Uterus (tissue), 2 donors: ENCODE results near the gene SMARCA4.

Source experiments
- CTCF ChIP-seq, 4 experiments: fragments of 200-600 bp in 2 of 4; fragments of 450-650 bp in 2 of 4; sonication (generic) in 2 of 4; IDR thresholded peaks; one replicate each; pipeline ENCODE4 v1.5.1; 2016 to 2019; ENCODE audit warnings: antibody characterized with exemption in 4 of 4, mild to moderate bottlenecking in 2 of 4, moderate library complexity in 1 of 4
- POLR2A ChIP-seq, 2 donors: fragments of 450-650 bp; IDR thresholded peaks; one replicate each; pipeline ENCODE4 v1.6.1; 2016; ENCODE audit warnings: antibody characterized with exemption in 2 of 2, mild to moderate bottlenecking in 1 of 2, moderate library complexity in 1 of 2

- TF ChIP-seq POLR2A (IDR thresholded peaks at IDR 0.05) (no peak), CTCF (IDR thresholded peaks at IDR 0.05) (no peak)
These were observed 25.3 kb upstream of the SMARCA4 start for GRCh38 chr19:10935371-10936059.
